Hepatocyte (in vitro differentiated cells): Measurements from ENCODE around the gene SYVN1. TPM values are rescaled to one million over a fixed set of nuclear protein-coding genes. Genes with fewer than 3 reads are reported as not detected.

Experiments
- DNase-seq: peaks from one replicate; pipeline ENCODE4 v3.0.0-alpha.2; 2016; ENCODE audit warnings: low spot score
- H2AFZ ChIP-seq: fragments of 200-600 bp; sonication (generic); 2 replicates; pipeline ENCODE4 v1.6.0; 2016; ENCODE audit warnings: antibody characterized with exemption, mild to moderate bottlenecking
- H3K27ac ChIP-seq: fragments of 200-600 bp; sonication (generic); 2 replicates; pipeline ENCODE4 v1.5.1; 2016; ENCODE audit warnings: mild to moderate bottlenecking
- H3K27me3 ChIP-seq: fragments of 200-600 bp; sonication (generic); 2 replicates; pipeline ENCODE4 v1.6.1; 2016
- H3K36me3 ChIP-seq: fragments of 200-600 bp; sonication (generic); replicated peaks from 2 replicates; pipeline ENCODE4 v1.5.1; 2016; ENCODE audit warnings: low read depth; ENCODE audit not compliant: insufficient read depth
- H3K4me1 ChIP-seq: fragments of 200-600 bp; sonication (generic); 2 replicates; pipeline ENCODE4 v1.5.1; 2016; ENCODE audit warnings: mild to moderate bottlenecking, moderate library complexity; ENCODE audit not compliant: insufficient read depth
- H3K4me2 ChIP-seq: fragments of 200-600 bp; sonication (generic); 2 replicates; pipeline ENCODE4 v1.6.0; 2016
- H3K4me3 ChIP-seq: fragments of 200-600 bp; sonication (generic); 2 replicates; pipeline ENCODE4 v1.5.1; 2016; ENCODE audit warnings: mild to moderate bottlenecking
- H3K79me2 ChIP-seq: fragments of 200-600 bp; sonication (generic); 2 replicates; pipeline ENCODE4 v1.6.0; 2017; ENCODE audit warnings: mild to moderate bottlenecking
- H3K9me2 ChIP-seq: fragments of 200-600 bp; sonication (generic); replicated peaks from 2 replicates; pipeline ENCODE4 v1.6.0; 2017; ENCODE audit warnings: mild to moderate bottlenecking; ENCODE audit not compliant: insufficient read depth
- H3K9me3 ChIP-seq: fragments of 200-600 bp; sonication (generic); 2 replicates; pipeline ENCODE4 v1.5.1; 2016; ENCODE audit warnings: low read depth, mild to moderate bottlenecking
- H4K20me1 ChIP-seq: fragments of 200-600 bp; sonication (generic); 2 replicates; pipeline ENCODE4 v1.6.0; 2016; ENCODE audit warnings: mild to moderate bottlenecking; ENCODE audit not compliant: insufficient read depth, poor library complexity, severe bottlenecking
- EZH2 ChIP-seq: fragments of 200-600 bp; sonication (generic); IDR thresholded peaks from 2 replicates; pipeline ENCODE4 v1.6.1; 2016; ENCODE audit warnings: antibody characterized with exemption, mild to moderate bottlenecking, borderline replicate concordance
- EZH2phosphoT487 ChIP-seq: fragments of 200-600 bp; sonication (generic); IDR thresholded peaks from one replicate; pipeline ENCODE4 v1.6.1; 2018; ENCODE audit warnings: antibody characterized with exemption, mild to moderate bottlenecking, low read depth, moderate library complexity; ENCODE audit not compliant: unreplicated experiment, severe bottlenecking
- WGBS: methylation state at CpG from one replicate; pipeline ENCODE4 v1.1.6; 2016; ENCODE audit warnings: low lambda C conversion rate; ENCODE audit errors: missing lambda C conversion rate; 5-methylcytosine and 5-hydroxymethylcytosine counted together
- polyA plus RNA-seq: library from polyadenylated mRNA; unstranded; fragments of >200 nt; fragmentation: Nextera tagmentation; extraction: Ambion mirVana; gene quantifications from 2 replicates; pipeline ENCODE4 v1.2.1, GENCODE V29; 2016
- total RNA-seq: library from RNA; depleted of rRNA; stranded (reverse); fragments of >200 nt; gene quantifications from 2 replicates; pipeline ENCODE4 v1.2.3, GENCODE V29; 2014
- TF ChIP-seq, protein P1 (sequence below): fragments of 200-600 bp; sonication (generic); IDR thresholded peaks from 2 replicates; pipeline ENCODE4 v1.5.1; 2016; ENCODE audit warnings: antibody characterized with exemption, mild to moderate bottlenecking; ENCODE audit not compliant: poor library complexity

Gene SYVN1
- total and polyA plus RNA-seq, 2 experiments from 2014 or later = 27.7 to 31.8 TPM

DNA sequence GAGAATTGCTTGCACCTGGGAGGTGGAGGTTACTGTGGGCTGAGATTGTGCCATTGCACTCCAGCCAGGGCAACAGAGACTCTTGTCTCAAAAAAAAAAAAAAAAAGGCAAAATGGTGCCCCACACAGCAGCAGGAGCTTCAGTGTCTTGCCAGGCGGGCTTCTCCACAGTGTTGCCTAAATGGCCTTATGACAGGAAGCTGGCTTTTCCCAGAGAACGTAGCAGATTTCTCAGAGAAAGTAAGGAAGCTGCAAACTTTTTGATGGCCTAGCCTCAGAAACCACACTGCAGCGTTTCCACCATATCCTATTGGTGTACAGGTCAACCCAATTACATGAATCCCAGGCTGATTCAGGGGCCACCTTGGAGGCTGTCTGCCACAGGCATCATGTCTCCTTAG lies 23.0 kb upstream of the SYVN1 start:
- no peaks in the 10 kb centered on the region for H4K20me1 ChIP-seq
- H2AFZ ChIP-seq = no peak overlapping the region
- H3K79me2 ChIP-seq = no peaks in the 10 kb centered on the region
- no peaks in the 10 kb centered on the region for H3K4me1 ChIP-seq
- no peak overlapping the region for H3K4me3 ChIP-seq
- no peaks in the 10 kb centered on the region for H3K9me2 ChIP-seq
- H3K27ac ChIP-seq = no peak overlapping the region
- no peak overlapping the region for H3K4me2 ChIP-seq
- WGBS = 84% methylated on average over 3 of the region's 3 CpGs
- H3K36me3 ChIP-seq = no peaks in the 10 kb centered on the region
- TF ChIP-seq EZH2 = no peak
- no peak for TF ChIP-seq EZH2phosphoT487
- TF ChIP-seq, protein P1, sequence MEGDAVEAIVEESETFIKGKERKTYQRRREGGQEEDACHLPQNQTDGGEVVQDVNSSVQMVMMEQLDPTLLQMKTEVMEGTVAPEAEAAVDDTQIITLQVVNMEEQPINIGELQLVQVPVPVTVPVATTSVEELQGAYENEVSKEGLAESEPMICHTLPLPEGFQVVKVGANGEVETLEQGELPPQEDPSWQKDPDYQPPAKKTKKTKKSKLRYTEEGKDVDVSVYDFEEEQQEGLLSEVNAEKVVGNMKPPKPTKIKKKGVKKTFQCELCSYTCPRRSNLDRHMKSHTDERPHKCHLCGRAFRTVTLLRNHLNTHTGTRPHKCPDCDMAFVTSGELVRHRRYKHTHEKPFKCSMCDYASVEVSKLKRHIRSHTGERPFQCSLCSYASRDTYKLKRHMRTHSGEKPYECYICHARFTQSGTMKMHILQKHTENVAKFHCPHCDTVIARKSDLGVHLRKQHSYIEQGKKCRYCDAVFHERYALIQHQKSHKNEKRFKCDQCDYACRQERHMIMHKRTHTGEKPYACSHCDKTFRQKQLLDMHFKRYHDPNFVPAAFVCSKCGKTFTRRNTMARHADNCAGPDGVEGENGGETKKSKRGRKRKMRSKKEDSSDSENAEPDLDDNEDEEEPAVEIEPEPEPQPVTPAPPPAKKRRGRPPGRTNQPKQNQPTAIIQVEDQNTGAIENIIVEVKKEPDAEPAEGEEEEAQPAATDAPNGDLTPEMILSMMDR = no peak
- H3K27me3 ChIP-seq = no peaks in the 10 kb centered on the region
- H3K9me3 ChIP-seq = no peaks in the 10 kb centered on the region
- no peak for DNase-seq

- Histone ChIP-seq H3K9me2 (no peaks in the 10 kb centered on the region), H3K79me2 (no peaks in the 10 kb centered on the region), H3K4me2 (no peak overlapping the region), H3K27me3 (no peaks in the 10 kb centered on the region), H3K27ac (no peak overlapping the region), H4K20me1 (no peaks in the 10 kb centered on the region), H3K4me3 (no peak overlapping the region), H3K9me3 (no peaks in the 10 kb centered on the region), H3K4me1 (no peaks in the 10 kb centered on the region), H3K36me3 (no peaks in the 10 kb centered on the region), H2AFZ (no peak overlapping the region)
- no peak for DNase-seq
- 98% methylated on average over 3 of the region's 3 CpGs for WGBS
- TF ChIP-seq EZH2phosphoT487 (no peak), EZH2 (no peak)
- TF ChIP-seq, protein P1 = no peak
These were observed 22.6 kb upstream of the SYVN1 start for GRCh38 chr11:65156926-65157325.

DNA sequence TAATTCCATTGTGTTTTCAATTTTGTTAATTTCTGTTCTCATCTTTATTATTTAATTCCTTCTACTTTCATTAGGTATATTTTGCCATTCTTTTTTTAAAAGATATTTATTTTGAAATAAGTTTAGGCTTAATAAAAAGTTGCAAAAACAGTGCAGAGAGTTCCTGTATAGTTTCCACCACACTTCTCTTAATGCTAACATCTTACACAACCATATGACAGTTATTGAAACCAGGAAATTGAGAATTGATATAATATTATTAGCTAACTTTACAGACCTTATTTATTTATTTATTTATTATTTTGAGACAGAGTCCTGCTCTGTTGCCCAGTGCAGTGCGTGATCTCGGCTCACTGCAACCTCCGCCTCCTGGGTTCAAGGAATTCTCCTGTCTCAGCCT lies 21.9 kb upstream of the SYVN1 start:
- TF ChIP-seq EZH2phosphoT487 (no peak), EZH2 (no peak)
- TF ChIP-seq, protein P1 = no peak

DNA sequence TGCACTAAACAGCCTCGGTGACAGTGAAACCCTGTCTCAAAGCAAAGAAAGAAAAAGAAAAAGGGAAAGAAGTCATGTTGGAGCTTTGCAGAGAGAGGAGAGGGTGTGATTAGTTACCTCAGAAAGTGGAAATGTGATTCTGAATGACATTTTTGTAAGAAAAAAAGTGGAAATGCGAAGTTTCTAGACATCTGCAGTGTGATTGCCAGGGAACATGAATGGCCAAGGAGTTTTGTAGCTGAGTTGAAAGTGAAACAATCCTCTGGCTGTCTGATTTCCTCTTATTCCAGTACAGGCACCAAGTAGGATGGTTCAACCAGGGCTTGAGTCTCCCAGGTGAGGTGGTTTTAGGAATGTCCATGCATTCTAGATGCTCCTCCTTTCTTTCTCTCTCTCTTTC lies 17.8 kb upstream of the SYVN1 start:
- TF ChIP-seq, protein P1 = no peak
- TF ChIP-seq EZH2 (no peak), EZH2phosphoT487 (no peak)
- peaks cover 8% of the 10 kb centered on the region for H3K4me1 ChIP-seq
- no peak for DNase-seq
- H3K9me2 ChIP-seq = no peaks in the 10 kb centered on the region
- 92% methylated on average over 2 of the region's 2 CpGs for WGBS
- H3K9me3 ChIP-seq = no peaks in the 10 kb centered on the region
- no peak overlapping the region for H3K4me3 ChIP-seq
- no peak overlapping the region for H2AFZ ChIP-seq
- H3K36me3 ChIP-seq = no peaks in the 10 kb centered on the region
- H3K79me2 ChIP-seq = no peaks in the 10 kb centered on the region
- H3K27ac ChIP-seq = no peak overlapping the region
- no peaks in the 10 kb centered on the region for H3K27me3 ChIP-seq
- H4K20me1 ChIP-seq = no peaks in the 10 kb centered on the region
- no peak overlapping the region for H3K4me2 ChIP-seq

More for the DNA sequence above, 21.9 kb upstream of the SYVN1 start:
- H3K9me2 ChIP-seq = no peaks in the 10 kb centered on the region
- H3K27ac ChIP-seq = no peak overlapping the region
- no peak overlapping the region for H3K4me2 ChIP-seq
- H3K9me3 ChIP-seq = no peaks in the 10 kb centered on the region
- H3K4me1 ChIP-seq = no peaks in the 10 kb centered on the region
- H3K4me3 ChIP-seq = no peak overlapping the region
- no peak overlapping the region for H2AFZ ChIP-seq
- H3K27me3 ChIP-seq = no peaks in the 10 kb centered on the region
- no peaks in the 10 kb centered on the region for H4K20me1 ChIP-seq
- H3K79me2 ChIP-seq = no peaks in the 10 kb centered on the region
- no peaks in the 10 kb centered on the region for H3K36me3 ChIP-seq
- WGBS = 91% methylated on average over 3 of the region's 3 CpGs
- DNase-seq = no peak
